Neural cell (in vitro differentiated cells): ENCODE measurements around the gene SPACA9. TPM values are rescaled to one million over a fixed set of nuclear protein-coding genes. Genes with fewer than 3 reads are reported as not detected.

Experiments used
- H2AFZ ChIP-seq: fragments of 200-600, 300-800 bp; sonication (generic), shearing (Covaris generic); 2 replicates; pipeline ENCODE4 v1.6.0; 2014; ENCODE audit warnings: low read depth, mild to moderate bottlenecking, antibody characterized with exemption, low read length, moderate library complexity
- H3F3A ChIP-seq: fragments of 200-600 bp; shearing (Covaris generic); 2 replicates; pipeline ENCODE4 v1.6.1; 2016; ENCODE audit warnings: mild to moderate bottlenecking, moderate library complexity, mixed read lengths, antibody characterized with exemption, low read length; ENCODE audit not compliant: insufficient read depth, poor library complexity, severe bottlenecking
- H3K27ac ChIP-seq: fragments of 200-600, 300-800 bp; sonication (generic), shearing (Covaris generic); 2 replicates; pipeline ENCODE4 v1.5.1; 2014; ENCODE audit warnings: mild to moderate bottlenecking, low read length, moderate library complexity
- H3K27me3 ChIP-seq: fragments of 300-800, 200-600 bp; sonication (generic), shearing (Covaris generic); 2 replicates; pipeline ENCODE4 v1.6.0; 2014; ENCODE audit warnings: mild to moderate bottlenecking, low read depth, low read length, moderate library complexity; ENCODE audit not compliant: insufficient read depth
- H3K36me3 ChIP-seq: fragments of 300-800, 200-600 bp; sonication (generic), shearing (Covaris generic); 2 replicates; pipeline ENCODE4 v1.5.1; 2014; ENCODE audit warnings: mild to moderate bottlenecking, antibody characterized with exemption, low read length, moderate library complexity; ENCODE audit not compliant: insufficient read depth
- H3K4me2 ChIP-seq: fragments of 300-800, 200-600 bp; sonication (generic), shearing (Covaris generic); 2 replicates; pipeline ENCODE4 v1.6.0; 2014; ENCODE audit warnings: mild to moderate bottlenecking, low read length
- H3K4me3 ChIP-seq: fragments of 300-800, 200-600 bp; sonication (generic), shearing (Covaris generic); 2 replicates; pipeline ENCODE4 v1.5.1; 2014; ENCODE audit warnings: mild to moderate bottlenecking, low read length, moderate library complexity
- H3K79me2 ChIP-seq: fragments of 200-600 bp; shearing (Covaris generic); replicated peaks from 2 replicates; pipeline ENCODE4 v1.6.0; 2014; ENCODE audit warnings: mild to moderate bottlenecking, low read length, moderate library complexity; ENCODE audit not compliant: insufficient read depth
- H3K9ac ChIP-seq: fragments of 300-800, 200-600 bp; sonication (generic), shearing (Covaris generic); 2 replicates; pipeline ENCODE4 v1.6.1; 2016; ENCODE audit warnings: mild to moderate bottlenecking, low read length, mixed read lengths
- H3K9me2 ChIP-seq: fragments of 200-600 bp; shearing (Covaris generic); 2 replicates; pipeline ENCODE4 v1.6.1; 2016; ENCODE audit warnings: mild to moderate bottlenecking, low read length, mixed read lengths; ENCODE audit not compliant: insufficient read depth
- H3K9me3 ChIP-seq: fragments of 200-600, 300-800 bp; sonication (generic), shearing (Covaris generic); 2 replicates; pipeline ENCODE4 v1.6.1; 2016; ENCODE audit warnings: mild to moderate bottlenecking, mixed run types, low read length, moderate library complexity, mixed read lengths
- H4K20me1 ChIP-seq: fragments of 200-600 bp; shearing (Covaris generic); 2 replicates; pipeline ENCODE4 v1.6.1; 2016; ENCODE audit warnings: mild to moderate bottlenecking, mixed run types; ENCODE audit not compliant: insufficient read depth
- CTCF ChIP-seq: fragments of 450-650 bp; IDR thresholded peaks from 2 replicates; pipeline ENCODE4 v1.5.1; 2014; ENCODE audit warnings: antibody characterized with exemption, mild to moderate bottlenecking, moderate library complexity; ENCODE audit not compliant: poor library complexity, severe bottlenecking
- EP300 ChIP-seq: fragments of 450-650 bp; conservative IDR thresholded peaks from 2 replicates; pipeline ENCODE4 v1.6.1; 2014; ENCODE audit warnings: antibody characterized with exemption, mild to moderate bottlenecking, moderate library complexity; ENCODE audit not compliant: poor library complexity, severe bottlenecking
- EZH2 ChIP-seq: fragments of 200-600, 300-800 bp; shearing (Covaris generic), sonication (generic); IDR thresholded peaks from 2 replicates; pipeline ENCODE4 v1.6.1; 2014; ENCODE audit warnings: antibody characterized with exemption, low read length, borderline replicate concordance, mild to moderate bottlenecking; ENCODE audit not compliant: insufficient read depth, poor library complexity, severe bottlenecking
- MXI1 ChIP-seq: fragments of 450-650 bp; conservative IDR thresholded peaks from 2 replicates; pipeline ENCODE4 v1.6.1; 2014; ENCODE audit warnings: antibody characterized with exemption, mild to moderate bottlenecking; ENCODE audit not compliant: poor library complexity, severe bottlenecking
- POLR2AphosphoS5 ChIP-seq: IDR thresholded peaks from 2 replicates; pipeline ENCODE4 v1.6.1; 2012
- RAD21 ChIP-seq: fragments of 450-650 bp; conservative IDR thresholded peaks from 2 replicates; pipeline ENCODE4 v1.6.1; 2014; ENCODE audit warnings: antibody characterized with exemption, mild to moderate bottlenecking, moderate library complexity
- REST ChIP-seq: IDR thresholded peaks from 2 replicates; pipeline ENCODE4 v1.6.1; 2012; ENCODE audit warnings: borderline replicate concordance
- SMC3 ChIP-seq: fragments of 450-650 bp; conservative IDR thresholded peaks from 2 replicates; pipeline ENCODE4 v1.6.1; 2014; ENCODE audit warnings: antibody characterized with exemption, mild to moderate bottlenecking, moderate library complexity; ENCODE audit not compliant: poor library complexity
- TAF1 ChIP-seq: IDR thresholded peaks from 2 replicates; pipeline ENCODE4 v1.6.1; 2012; ENCODE audit warnings: low read depth
- polyA plus RNA-seq: library from polyadenylated mRNA; depleted of rRNA; stranded (reverse); fragments of >200 nt; gene quantifications from 2 replicates; pipeline ENCODE4 v1.2.3, GENCODE V29; 2014

SPACA9 gene
- polyA plus RNA-seq, 1 donor from 2014 or later: 4.6 TPM

DNA sequence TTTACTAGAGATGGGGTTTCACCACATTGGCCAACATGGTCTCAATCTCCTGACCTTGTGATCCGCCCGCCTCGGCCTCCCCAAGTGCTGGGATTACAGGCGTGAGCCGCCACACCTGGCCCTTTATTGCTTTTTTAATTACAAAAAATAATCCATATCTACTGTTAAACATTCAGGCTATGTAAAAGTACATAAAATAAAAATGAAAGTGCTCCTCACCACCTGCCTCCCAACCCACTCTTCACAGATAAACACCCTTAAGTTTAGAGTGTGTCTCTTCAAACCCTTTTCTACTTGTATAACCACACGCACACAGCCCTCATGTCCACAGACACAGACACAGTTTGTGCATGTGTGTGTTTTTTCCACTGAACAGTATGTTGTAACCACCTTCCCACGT lies 49.0 kb downstream of the SPACA9 start:
- H3K27me3 ChIP-seq: no peaks in the 10 kb centered on the region
- H3K9ac ChIP-seq: no peak overlapping the region
- peaks cover 5% of the 10 kb centered on the region for H3K36me3 ChIP-seq
- H2AFZ ChIP-seq: no peak overlapping the region
- no peaks in the 10 kb centered on the region for H3K9me2 ChIP-seq
- H3K27ac ChIP-seq: no peak overlapping the region
- no peaks in the 10 kb centered on the region for H4K20me1 ChIP-seq
- H3K79me2 ChIP-seq: no peaks in the 10 kb centered on the region
- H3F3A ChIP-seq: no peaks in the 10 kb centered on the region
- H3K9me3 ChIP-seq: no peaks in the 10 kb centered on the region
- no peak for TF ChIP-seq REST
- TF ChIP-seq POLR2AphosphoS5: no peak
- no peak for TF ChIP-seq EP300
- no peak for TF ChIP-seq CTCF
- TF ChIP-seq EZH2: no peak
- TF ChIP-seq RAD21: no peak
- TF ChIP-seq MXI1: no peak
- no peak for TF ChIP-seq TAF1
- H3K4me3 ChIP-seq: no peak overlapping the region
- no peak overlapping the region for H3K4me2 ChIP-seq

DNA sequence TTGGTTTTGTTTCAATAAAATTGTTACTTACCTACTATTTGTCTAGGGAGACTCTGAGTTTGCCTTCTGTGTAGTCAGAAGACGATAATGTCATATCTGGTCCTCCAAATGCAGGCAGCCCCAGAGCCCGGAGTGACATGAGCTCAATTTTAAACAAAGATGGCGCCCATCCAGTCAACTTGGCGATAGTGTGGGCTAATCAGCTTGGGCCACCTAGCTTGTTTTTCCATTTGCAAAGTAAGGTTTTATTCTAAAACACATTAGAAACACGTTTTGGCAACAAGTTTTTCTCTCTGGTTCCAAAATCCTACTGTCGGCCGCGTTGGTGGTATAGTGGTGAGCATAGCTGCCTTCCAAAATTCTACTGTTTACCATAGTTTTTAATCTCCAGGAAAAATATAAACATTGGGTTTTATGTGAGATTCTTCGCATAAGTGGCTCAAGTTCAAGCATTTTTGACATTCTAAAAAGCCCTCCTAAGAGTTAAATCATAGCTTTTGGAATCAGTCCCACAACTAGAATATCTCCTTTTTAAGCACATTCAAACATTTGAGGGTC lies 52.6 kb downstream of the SPACA9 start:
- Histone ChIP-seq H3K4me3 (no peak overlapping the region), H3K79me2 (peaks cover 1% of the 10 kb centered on the region), H3K36me3 (no peaks in the 10 kb centered on the region), H3K9ac (no peak overlapping the region), H4K20me1 (no peaks in the 10 kb centered on the region), H3K9me2 (no peaks in the 10 kb centered on the region), H2AFZ (no peak overlapping the region), H3K4me2 (no peak overlapping the region), H3K27ac (no peak overlapping the region), H3K27me3 (no peaks in the 10 kb centered on the region), H3F3A (no peaks in the 10 kb centered on the region), H3K9me3 (no peaks in the 10 kb centered on the region)
- TF ChIP-seq TAF1 (no peak), CTCF (no peak), REST (no peak), SMC3 (no peak), RAD21 (no peak), EP300 (no peak), POLR2AphosphoS5 (no peak), EZH2 (no peak), MXI1 (no peak)
